Neural progenitor cell (in vitro differentiated cells): ENCODE data around the gene RD3L. TPM values are rescaled to one million over a fixed set of nuclear protein-coding genes. Genes with fewer than 3 reads are reported as not detected.
"Not testable (repeated sequence)": the region's sequence is repeated elsewhere in the genome, so short reads cannot be mapped to it uniquely, and the experiment has no call there.

Experiments
- DNase-seq: peaks from one replicate; pipeline ENCODE4 v3.0.0-alpha.2; 2016; ENCODE audit warnings: low spot score
- H2AFZ ChIP-seq: fragments of 200-600 bp; sonication (generic); replicated peaks from 2 replicates; pipeline ENCODE4 v1.6.1; 2016; ENCODE audit warnings: antibody characterized with exemption
- H3F3A ChIP-seq: fragments of 200-600 bp; sonication (generic); 2 replicates; pipeline ENCODE4 v1.6.1; 2016; ENCODE audit warnings: antibody characterized with exemption, low read depth
- H3K27ac ChIP-seq: fragments of 200-600 bp; sonication (generic); 2 replicates; pipeline ENCODE4 v1.5.1; 2016; ENCODE audit warnings: mild to moderate bottlenecking
- H3K27me3 ChIP-seq: fragments of 200-600 bp; sonication (generic); 2 replicates; pipeline ENCODE4 v1.6.1; 2016; ENCODE audit warnings: mild to moderate bottlenecking, moderate library complexity
- H3K36me3 ChIP-seq: fragments of 200-600 bp; sonication (generic); 2 replicates; pipeline ENCODE4 v1.5.1; 2016
- H3K4me1 ChIP-seq: fragments of 200-600 bp; sonication (generic); 2 replicates; pipeline ENCODE4 v1.6.1; 2016; ENCODE audit warnings: mixed run types
- H3K4me2 ChIP-seq: fragments of 200-600 bp; sonication (generic); 2 replicates; pipeline ENCODE4 v1.6.1; 2016
- H3K4me3 ChIP-seq: fragments of 200-600 bp; sonication (generic); 2 replicates; pipeline ENCODE4 v1.5.1; 2016
- H3K79me2 ChIP-seq: fragments of 200-600 bp; sonication (generic); 2 replicates; pipeline ENCODE4 v1.6.1; 2016; ENCODE audit warnings: low read depth
- H3K9ac ChIP-seq: fragments of 200-600 bp; sonication (generic); 2 replicates; pipeline ENCODE4 v1.6.1; 2016
- H3K9me3 ChIP-seq: fragments of 200-600 bp; sonication (generic); 2 replicates; pipeline ENCODE4 v1.5.1; 2016; ENCODE audit warnings: low read depth
- H4K20me1 ChIP-seq: fragments of 200-600 bp; sonication (generic); 2 replicates; pipeline ENCODE4 v1.6.1; 2016; ENCODE audit warnings: low read depth
- H3K27ac Mint-ChIP-seq: 3 replicates; pipeline ENCODE4 v1.8.0; 2021; ENCODE audit warnings: mixed read lengths
- H3K27me3 Mint-ChIP-seq: 2 replicates; pipeline ENCODE4 v1.8.0; 2022; ENCODE audit warnings: low read depth, mild to moderate bottlenecking, inconsistent platforms, moderate library complexity, mixed read lengths; ENCODE audit not compliant: insufficient read depth
- H3K36me3 Mint-ChIP-seq: 3 replicates; pipeline ENCODE4 v1.8.0; 2021; ENCODE audit warnings: mixed read lengths
- H3K4me1 Mint-ChIP-seq: 3 replicates; pipeline ENCODE4 v1.8.0; 2021; ENCODE audit warnings: mixed read lengths
- H3K4me3 Mint-ChIP-seq: 3 replicates; pipeline ENCODE4 v1.8.0; 2021; ENCODE audit warnings: mild to moderate bottlenecking, moderate library complexity, mixed read lengths
- H3K9me3 Mint-ChIP-seq: 3 replicates; pipeline ENCODE4 v1.8.0; 2020; ENCODE audit warnings: mixed read lengths
- EZH2 ChIP-seq: fragments of 200-600 bp; sonication (generic); IDR thresholded peaks from 2 replicates; pipeline ENCODE4 v1.6.1; 2017; ENCODE audit warnings: antibody characterized with exemption, mild to moderate bottlenecking, moderate library complexity
- EZH2phosphoT487 ChIP-seq: fragments of 200-600 bp; sonication (generic); IDR thresholded peaks from 2 replicates; pipeline ENCODE4 v1.6.1; 2017; ENCODE audit warnings: antibody characterized with exemption
- total RNA-seq: library from RNA; depleted of rRNA; stranded (reverse); fragments of >200 nt; gene quantifications from 2 replicates; pipeline ENCODE4 v1.2.3, GENCODE V29; 2015; ENCODE audit warnings: low replicate concordance
- TF ChIP-seq, protein P1 (sequence below): fragments of 200-600 bp; sonication (generic); IDR thresholded peaks from 2 replicates; pipeline ENCODE4 v1.5.1; 2017; ENCODE audit warnings: antibody characterized with exemption, mild to moderate bottlenecking

RD3L gene
- total RNA-seq, 1 donor from 2014 or later, result not detected

GRCh38 chr14:103925316-103925715 is 17.0 kb downstream of the RD3L start:
- Histone ChIP-seq H3K4me1 (no peaks in the 10 kb centered on the region), H3K4me3 (no peak overlapping the region), H3K36me3 (no peaks in the 10 kb centered on the region), H3K27ac (no peak overlapping the region), H3K9ac (no peak overlapping the region), H3F3A (no peaks in the 10 kb centered on the region), H3K79me2 (peaks cover 10% of the 10 kb centered on the region), H4K20me1 (peaks cover 8% of the 10 kb centered on the region), H3K9me3 (no peaks in the 10 kb centered on the region), H2AFZ (no peak overlapping the region), H3K27me3 (no peaks in the 10 kb centered on the region), H3K4me2 (no peak overlapping the region)
- H3K36me3 Mint-ChIP-seq, result no peaks in the 10 kb centered on the region
- TF ChIP-seq, protein P1, sequence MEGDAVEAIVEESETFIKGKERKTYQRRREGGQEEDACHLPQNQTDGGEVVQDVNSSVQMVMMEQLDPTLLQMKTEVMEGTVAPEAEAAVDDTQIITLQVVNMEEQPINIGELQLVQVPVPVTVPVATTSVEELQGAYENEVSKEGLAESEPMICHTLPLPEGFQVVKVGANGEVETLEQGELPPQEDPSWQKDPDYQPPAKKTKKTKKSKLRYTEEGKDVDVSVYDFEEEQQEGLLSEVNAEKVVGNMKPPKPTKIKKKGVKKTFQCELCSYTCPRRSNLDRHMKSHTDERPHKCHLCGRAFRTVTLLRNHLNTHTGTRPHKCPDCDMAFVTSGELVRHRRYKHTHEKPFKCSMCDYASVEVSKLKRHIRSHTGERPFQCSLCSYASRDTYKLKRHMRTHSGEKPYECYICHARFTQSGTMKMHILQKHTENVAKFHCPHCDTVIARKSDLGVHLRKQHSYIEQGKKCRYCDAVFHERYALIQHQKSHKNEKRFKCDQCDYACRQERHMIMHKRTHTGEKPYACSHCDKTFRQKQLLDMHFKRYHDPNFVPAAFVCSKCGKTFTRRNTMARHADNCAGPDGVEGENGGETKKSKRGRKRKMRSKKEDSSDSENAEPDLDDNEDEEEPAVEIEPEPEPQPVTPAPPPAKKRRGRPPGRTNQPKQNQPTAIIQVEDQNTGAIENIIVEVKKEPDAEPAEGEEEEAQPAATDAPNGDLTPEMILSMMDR, result no peak
- TF ChIP-seq EZH2 (no peak), EZH2phosphoT487 (no peak)
- DNase-seq, result no peak
- no peak overlapping the region for H3K27ac Mint-ChIP-seq
- H3K4me1 Mint-ChIP-seq, result peaks cover 9% of the 10 kb centered on the region
- H3K27me3 Mint-ChIP-seq, result peaks cover 2% of the 10 kb centered on the region
- H3K4me3 Mint-ChIP-seq, result no peak overlapping the region
- H3K9me3 Mint-ChIP-seq, result peaks cover 3% of the 10 kb centered on the region

GRCh38 chr14:103923863-103924262 is 18.5 kb downstream of the RD3L start:
- no peak for DNase-seq
- TF ChIP-seq EZH2phosphoT487 (no peak), EZH2 (no peak)
- TF ChIP-seq, protein P1, result no peak
- H3K27ac Mint-ChIP-seq, result no peak overlapping the region
- Histone ChIP-seq H3K36me3 (no peaks in the 10 kb centered on the region), H4K20me1 (peaks cover 11% of the 10 kb centered on the region), H2AFZ (no peak overlapping the region), H3K4me1 (no peaks in the 10 kb centered on the region), H3K4me3 (no peak overlapping the region), H3K79me2 (peaks cover 25% of the 10 kb centered on the region), H3F3A (no peaks in the 10 kb centered on the region), H3K4me2 (no peak overlapping the region), H3K9ac (no peak overlapping the region), H3K9me3 (no peaks in the 10 kb centered on the region), H3K27ac (no peak overlapping the region), H3K27me3 (no peaks in the 10 kb centered on the region)
- H3K36me3 Mint-ChIP-seq, result no peaks in the 10 kb centered on the region
- peaks cover 2% of the 10 kb centered on the region for H3K27me3 Mint-ChIP-seq
- no peak overlapping the region for H3K4me3 Mint-ChIP-seq
- H3K4me1 Mint-ChIP-seq, result peaks cover 13% of the 10 kb centered on the region
- no peaks in the 10 kb centered on the region for H3K9me3 Mint-ChIP-seq

DNA sequence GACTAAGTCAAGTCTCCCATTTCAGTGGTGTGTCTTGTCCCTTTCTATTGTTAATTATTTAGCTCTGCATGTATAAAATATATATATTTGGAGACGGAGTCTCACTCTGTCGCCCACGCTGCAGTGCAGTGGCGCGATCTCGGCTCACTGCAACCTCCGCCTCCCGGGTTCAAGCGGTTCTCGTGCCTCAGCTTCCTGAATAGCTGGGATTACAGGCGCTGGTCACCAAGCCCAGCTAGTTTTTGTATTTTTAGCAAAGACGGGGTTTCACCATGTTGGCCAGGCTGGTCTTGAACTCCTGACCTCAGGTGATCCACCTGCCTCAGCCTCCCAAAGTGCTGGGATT is 20.5 kb downstream of the RD3L start:
- not testable (repeated sequence) for H3K27me3 Mint-ChIP-seq, H3K9me3 ChIP-seq, H3K36me3 ChIP-seq, H3K27ac Mint-ChIP-seq, H3K36me3 Mint-ChIP-seq, H3K27me3 ChIP-seq, DNase-seq, H3K27ac ChIP-seq, H3K9me3 Mint-ChIP-seq, H3K4me1 ChIP-seq, H3F3A ChIP-seq, H3K9ac ChIP-seq
- H3K79me2 ChIP-seq, result peaks cover 45% of the 10 kb centered on the region
- H2AFZ ChIP-seq, result peak overlapping the region; percentile 80
- peaks cover 13% of the 10 kb centered on the region for H3K4me1 Mint-ChIP-seq
- H4K20me1 ChIP-seq, result peaks cover 17% of the 10 kb centered on the region
- H3K4me3 Mint-ChIP-seq, result peak overlapping the region; percentile 97
- peak overlapping the region; percentile 98 for H3K4me3 ChIP-seq
- H3K4me2 ChIP-seq, result peak overlapping the region; percentile 99

- Mint-ChIP-seq H3K27me3 (no peaks in the 10 kb centered on the region), H3K36me3 (no peaks in the 10 kb centered on the region), H3K4me1 (peaks cover 13% of the 10 kb centered on the region), H3K4me3 (peak overlapping the region; percentile 97), H3K27ac (peak overlapping the region; percentile 94), H3K9me3 (no peaks in the 10 kb centered on the region)
- peak overlapping the region; percentile 94 for H3K9ac ChIP-seq
- peak overlapping the region; percentile 84 for H2AFZ ChIP-seq
- H3K4me1 ChIP-seq, result no peaks in the 10 kb centered on the region
- no peaks in the 10 kb centered on the region for H3K36me3 ChIP-seq
- TF ChIP-seq, protein P1, result peak; percentile 96
- no peak for TF ChIP-seq EZH2
- peak overlapping the region; percentile 99 for H3K4me2 ChIP-seq
- no peak overlapping the region for H3K27ac ChIP-seq
- H3K9me3 ChIP-seq, result no peaks in the 10 kb centered on the region
- peaks cover 50% of the 10 kb centered on the region for H3K79me2 ChIP-seq
- peaks cover 23% of the 10 kb centered on the region for H4K20me1 ChIP-seq
- peak overlapping the region; percentile 98 for H3K4me3 ChIP-seq
- peak; percentile 95 for DNase-seq
- no peaks in the 10 kb centered on the region for H3K27me3 ChIP-seq
- no peaks in the 10 kb centered on the region for H3F3A ChIP-seq
These were observed 21.1 kb downstream of the RD3L start for GRCh38 chr14:103920981-103921854.
